GM18498 (cell line): ENCODE measurements around the gene NARS2.
A peak's percentile ranks its signal among the peaks of the same experiment; 100 is the strongest.
"Not testable (repeated sequence)": the region's sequence is repeated elsewhere in the genome, so short reads cannot be mapped to it uniquely, and the experiment has no call there.

Source experiments
- ATAC-seq: cut with Tn5 transposase; IDR thresholded peaks from one replicate; pipeline ENCODE4 v1.9.1; 2021; ENCODE audit warnings: mild to moderate bottlenecking, moderate library complexity; ENCODE audit not compliant: unreplicated experiment

Gene NARS2, protein sequence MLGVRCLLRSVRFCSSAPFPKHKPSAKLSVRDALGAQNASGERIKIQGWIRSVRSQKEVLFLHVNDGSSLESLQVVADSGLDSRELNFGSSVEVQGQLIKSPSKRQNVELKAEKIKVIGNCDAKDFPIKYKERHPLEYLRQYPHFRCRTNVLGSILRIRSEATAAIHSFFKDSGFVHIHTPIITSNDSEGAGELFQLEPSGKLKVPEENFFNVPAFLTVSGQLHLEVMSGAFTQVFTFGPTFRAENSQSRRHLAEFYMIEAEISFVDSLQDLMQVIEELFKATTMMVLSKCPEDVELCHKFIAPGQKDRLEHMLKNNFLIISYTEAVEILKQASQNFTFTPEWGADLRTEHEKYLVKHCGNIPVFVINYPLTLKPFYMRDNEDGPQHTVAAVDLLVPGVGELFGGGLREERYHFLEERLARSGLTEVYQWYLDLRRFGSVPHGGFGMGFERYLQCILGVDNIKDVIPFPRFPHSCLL

DNA sequence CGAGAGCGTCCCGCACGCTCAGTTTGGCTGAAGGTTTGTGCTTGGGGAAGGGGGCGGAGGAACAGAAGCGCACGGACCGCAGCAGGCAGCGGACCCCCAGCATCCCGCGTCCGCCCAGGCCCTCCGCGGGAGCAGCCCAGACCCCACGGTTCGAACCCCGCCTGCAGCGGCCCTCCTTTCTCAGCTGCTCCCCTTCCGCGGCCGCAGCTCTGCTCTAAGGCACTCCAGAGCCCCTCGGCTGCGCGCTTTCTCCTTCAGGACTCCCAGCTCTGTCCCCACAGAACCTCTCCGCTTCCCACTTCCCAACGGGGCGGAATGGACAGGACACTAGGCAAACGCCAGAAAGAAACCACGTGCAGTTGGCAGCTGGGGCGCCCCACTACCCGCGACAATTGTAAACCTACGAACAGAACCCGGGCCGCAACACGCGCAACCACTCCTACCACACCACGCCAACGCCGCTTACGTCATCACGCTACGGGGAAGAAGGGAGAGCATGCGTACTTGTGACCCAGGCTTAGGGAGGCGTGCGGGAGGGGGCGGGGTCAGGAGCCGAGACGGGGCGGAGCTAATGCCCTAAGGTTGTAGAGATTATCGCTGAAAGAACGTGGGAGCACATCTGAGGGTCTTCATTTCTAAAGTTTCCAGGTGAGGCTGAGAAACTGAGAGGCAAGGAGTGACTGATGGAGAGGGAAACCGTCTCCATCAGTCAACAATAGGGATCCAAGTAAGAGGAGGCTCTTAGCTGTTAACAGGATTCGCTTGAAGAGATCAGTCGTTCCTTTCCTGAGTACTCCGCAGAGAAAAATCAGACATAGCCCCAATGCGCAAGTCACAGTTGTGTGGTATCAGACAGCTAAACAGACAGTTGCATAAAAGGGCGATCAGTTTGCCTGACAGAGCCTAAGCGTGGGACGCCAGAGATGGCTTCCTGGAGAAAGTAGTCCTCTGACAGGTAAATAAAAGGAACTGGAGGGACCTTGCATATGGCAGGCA lies at the start of gene NARS2:
Gene NARS2 (minus strand): TSS at position 479 of the 996 bp plus-strand sequence. CDS start 376 bp downstream, at position 103.
- ATAC-seq, result peak; percentile 96

DNA sequence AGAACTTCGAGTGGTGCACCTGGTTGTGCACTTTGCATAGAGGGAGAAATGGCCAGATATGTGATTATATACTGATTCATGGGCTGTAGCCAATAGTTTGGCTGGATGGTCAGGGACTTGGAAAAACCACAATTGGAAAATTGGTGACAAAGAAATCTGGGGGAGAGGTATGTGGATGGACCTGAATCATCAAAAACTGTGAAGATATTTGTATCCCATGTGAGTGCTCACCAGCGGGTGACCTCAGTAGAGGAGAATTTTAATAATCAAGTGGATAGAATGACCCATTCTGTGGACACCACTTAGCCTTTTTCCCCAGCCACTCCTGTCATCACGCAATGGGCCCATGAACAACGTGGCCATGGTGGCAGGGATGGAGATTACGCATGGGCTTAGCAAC lies 48.0 kb upstream of the NARS2 start:
- ATAC-seq, result no peak

DNA sequence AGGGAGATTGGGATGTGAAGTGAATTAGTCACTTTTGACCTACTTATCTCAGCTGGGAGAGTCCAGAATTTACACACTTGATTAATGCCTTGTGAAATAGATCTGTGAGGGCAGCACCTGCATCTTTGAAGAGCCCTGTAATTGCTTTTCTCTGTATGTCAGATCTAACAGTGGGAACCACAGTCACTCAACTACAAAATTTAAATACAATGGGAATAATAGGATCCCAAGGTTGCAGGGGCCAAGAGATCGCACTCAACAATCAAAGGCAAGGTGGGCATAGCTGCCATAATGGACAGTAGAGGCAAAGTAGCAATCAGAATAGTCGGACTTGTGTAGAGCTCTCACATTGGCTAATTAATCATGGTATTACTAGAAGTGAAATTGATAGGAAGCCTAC lies 45.5 kb upstream of the NARS2 start:
- ATAC-seq, result no peak

DNA sequence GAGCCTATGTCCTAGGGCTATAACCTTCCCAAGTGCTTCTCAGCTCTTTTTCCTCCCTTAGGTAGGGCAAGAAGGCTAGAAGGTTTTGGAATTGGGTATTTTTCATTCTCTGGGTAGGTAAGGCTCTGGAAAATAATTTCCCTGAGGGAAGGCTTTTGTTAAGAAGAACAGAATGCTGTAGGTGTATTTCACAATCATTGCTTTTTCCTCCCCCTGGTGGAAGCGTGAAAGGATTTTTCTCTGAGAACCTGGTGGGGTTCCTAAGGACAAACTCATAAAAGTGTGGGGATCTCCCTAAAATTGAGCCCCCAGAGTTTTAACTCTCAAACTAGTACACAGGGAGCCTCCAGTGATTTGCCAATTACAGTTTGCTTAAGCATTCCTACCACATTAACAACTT lies 41.1 kb upstream of the NARS2 start:
- no peak for ATAC-seq

DNA sequence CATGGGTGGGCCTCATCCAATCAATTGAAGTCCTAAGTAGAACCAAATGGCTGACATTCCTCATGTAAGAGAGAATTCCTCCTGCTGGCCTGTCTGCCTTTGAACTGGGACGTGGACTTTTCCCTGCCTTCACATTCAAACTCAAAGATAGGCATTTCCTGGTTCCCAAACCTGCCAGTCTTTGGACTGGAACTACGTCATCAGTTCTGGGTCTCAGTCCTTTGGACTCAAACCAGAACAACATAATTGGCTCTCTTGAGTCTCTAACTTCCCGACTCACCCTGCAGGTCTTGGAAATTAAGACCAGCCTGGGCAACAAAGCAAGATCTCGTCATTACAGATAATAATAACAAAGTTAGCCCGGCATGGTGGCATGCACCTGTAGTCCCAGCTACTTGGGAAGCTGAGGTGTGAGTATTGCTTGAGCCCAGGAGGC lies 38.7 kb upstream of the NARS2 start:
- ATAC-seq, result no peak

DNA sequence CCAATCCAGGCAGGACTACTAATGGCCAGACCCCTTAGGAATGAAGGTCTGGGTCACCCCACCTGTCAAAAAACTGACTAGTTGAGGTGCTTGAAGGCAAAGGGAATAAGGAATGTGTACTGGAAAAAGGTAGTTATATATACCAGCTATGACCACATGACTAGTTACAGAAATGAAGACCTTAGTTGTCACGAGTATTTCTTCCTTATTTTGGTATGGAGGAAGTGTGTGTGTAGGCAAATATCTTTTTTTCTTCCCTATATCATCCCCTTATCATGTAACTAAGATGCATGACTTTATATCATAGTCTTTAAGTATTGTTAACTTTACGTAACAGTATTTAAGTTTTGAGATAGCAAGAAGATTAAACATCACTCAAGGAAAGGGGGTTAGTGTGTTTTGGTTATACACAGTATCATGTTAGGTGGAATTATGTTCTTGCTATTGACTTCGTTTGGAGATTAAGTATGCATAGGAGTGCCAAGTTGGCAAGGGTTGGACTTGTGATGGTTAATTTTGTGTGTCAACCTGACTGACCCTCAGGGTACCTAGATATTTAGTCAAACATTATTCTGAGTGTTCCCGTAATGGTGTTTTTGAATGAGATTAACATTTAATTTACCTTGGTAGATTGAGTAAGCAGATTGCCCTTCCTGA lies 38.2 kb upstream of the NARS2 start:
- no peak for ATAC-seq

DNA sequence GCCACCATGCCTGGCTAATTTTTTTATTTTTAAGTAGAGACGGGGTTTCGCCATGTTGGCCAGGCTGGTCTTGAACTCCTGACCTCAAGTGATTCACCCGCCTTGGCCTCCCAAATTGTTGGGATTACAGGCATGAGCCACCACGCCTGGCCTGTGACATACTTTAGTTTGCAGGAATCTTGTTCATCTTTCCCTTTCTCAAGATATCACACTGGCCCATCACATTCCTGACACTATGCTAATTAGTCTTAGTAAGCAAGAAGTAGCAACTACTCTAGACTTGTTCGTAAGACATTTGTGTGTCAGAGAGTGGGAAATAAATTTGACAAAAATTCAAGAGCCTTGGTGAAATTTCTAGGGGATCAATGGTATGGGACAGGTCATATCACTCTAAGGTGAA lies 34.7 kb upstream of the NARS2 start:
- not testable (repeated sequence) for ATAC-seq

DNA sequence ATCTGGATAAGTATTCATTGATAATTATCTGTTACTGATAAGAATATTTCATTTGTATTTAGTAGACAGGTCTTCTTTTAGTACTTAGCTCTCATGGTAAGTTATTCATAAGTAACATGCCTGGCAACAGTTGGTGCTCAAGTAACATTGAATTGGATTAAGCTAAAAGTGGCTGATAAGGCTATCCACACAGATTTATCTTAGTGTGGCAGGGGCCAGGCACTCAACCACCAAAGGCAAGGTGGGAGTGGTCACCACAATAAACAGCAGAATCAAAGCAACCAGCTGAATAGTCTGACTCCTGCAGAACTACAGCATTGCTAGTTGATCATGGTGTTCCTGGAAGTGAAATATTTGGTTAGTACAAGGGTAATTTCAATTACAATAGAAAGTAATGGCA lies 33.0 kb upstream of the NARS2 start:
- ATAC-seq, result no peak

DNA sequence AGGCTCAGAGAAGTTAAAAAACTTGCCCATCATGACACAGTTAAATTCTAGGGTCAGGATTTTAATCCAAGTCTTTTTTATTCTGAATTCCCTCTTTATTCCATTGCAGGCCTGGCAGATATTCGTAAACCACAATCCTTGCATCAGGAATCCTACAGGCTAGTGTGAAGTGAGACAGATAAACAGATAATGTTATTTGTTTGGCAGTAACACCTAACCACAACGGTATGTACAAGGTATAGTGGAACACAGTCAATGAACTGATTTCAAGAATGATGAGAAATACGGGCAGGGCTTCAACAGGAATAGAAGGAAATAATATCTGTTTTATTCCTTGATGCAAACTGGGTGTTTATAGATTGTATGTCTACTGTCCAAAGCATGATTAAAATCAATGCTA lies 32.0 kb upstream of the NARS2 start:
- no peak for ATAC-seq

DNA sequence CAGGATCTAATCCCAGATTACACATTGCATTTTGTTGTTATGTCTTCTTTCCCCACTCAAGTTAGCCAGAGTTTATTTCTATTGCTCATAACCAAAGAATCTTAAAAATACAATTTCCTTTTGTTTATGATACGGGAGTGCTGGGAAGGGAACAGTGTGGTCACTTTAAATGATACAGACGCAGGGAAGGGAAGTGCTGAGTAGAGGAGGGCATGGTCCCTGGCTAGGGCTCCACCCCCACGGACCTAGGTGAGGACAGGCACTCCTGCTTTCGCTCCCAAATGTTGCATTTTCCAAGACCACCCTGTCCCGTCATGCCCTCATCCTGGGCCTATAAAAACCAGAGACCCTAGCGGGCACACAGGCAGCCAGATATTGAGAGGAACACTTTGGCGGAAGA lies 30.6 kb upstream of the NARS2 start:
- ATAC-seq, result no peak

DNA sequence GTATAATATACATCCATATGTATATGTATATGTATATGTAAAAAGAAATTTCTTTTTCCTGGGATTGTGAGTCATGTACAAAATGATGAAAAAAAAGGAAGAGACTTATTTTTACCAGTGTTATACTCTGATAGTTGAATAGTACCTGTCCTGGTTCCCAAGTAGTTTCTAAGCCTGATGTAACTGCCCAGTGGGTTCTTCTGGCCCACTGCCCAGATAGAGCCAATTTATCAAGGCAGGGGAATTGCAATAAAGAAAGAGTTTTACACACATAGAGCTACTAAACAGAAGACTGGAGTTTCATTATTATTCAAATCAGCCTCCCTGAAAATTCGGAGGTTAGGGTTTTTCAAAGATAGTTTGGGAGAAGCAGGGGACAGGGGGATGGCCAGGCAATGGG lies 29.1 kb upstream of the NARS2 start:
- no peak for ATAC-seq

DNA sequence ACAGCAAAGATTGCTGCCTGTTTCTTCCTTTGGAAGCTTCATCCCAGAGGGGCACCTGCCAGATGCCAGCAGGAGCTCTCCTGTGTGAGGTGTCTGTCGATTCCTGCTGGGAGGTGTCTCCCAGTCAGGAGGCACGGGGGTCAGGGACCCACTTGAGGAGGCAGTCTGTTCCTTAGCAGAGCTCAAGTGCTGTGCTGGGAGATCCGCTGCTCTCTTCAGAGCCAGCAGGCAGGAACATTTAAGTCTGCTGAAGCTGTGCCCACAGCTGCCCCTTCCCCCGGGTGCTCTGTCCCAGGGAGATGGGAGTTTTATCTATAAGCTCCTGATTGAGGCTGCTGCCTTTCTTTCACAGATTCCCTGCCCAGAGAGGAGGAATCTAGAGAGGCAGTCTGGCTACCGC lies 28.1 kb upstream of the NARS2 start:
- not testable (repeated sequence) for ATAC-seq

DNA sequence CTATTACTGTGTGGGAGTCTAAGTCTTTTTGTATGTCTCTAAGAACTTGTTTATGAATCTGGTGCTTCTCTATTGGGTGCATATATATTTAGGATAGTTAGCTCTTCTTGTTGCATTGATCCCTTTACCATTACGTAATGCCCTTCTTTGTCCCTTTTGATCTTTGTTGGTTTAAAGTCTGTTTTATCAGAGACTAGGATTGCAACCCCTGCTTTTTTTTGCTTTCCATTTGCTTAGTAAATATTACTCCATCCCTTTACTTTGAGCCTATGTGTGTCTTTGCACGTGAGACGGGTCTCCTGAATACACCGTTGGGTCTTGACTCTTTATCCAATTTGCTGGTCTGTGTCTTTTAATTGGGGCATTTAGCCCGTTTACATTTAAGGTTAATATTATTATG lies 26.4 kb upstream of the NARS2 start:
- not testable (repeated sequence) for ATAC-seq

DNA sequence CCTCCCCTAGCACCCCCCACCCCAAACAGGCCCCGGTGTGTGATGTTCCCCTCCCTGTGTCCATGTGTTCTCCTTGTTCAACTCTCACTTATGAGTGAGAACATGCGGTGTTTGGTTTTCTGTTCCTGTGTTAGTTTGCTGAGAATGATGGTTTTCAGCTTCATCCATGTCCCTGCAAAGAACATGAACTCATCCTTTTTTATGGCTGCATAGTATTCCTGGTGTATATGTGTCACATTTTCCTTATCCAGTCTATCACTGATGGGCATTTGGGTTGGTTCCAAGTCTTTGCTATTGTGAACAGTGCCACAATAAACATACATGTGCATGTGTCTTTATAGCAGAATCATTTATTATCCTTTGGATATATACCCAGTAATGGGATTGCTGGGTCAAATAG lies 22.9 kb upstream of the NARS2 start:
- ATAC-seq, result not testable (repeated sequence)

DNA sequence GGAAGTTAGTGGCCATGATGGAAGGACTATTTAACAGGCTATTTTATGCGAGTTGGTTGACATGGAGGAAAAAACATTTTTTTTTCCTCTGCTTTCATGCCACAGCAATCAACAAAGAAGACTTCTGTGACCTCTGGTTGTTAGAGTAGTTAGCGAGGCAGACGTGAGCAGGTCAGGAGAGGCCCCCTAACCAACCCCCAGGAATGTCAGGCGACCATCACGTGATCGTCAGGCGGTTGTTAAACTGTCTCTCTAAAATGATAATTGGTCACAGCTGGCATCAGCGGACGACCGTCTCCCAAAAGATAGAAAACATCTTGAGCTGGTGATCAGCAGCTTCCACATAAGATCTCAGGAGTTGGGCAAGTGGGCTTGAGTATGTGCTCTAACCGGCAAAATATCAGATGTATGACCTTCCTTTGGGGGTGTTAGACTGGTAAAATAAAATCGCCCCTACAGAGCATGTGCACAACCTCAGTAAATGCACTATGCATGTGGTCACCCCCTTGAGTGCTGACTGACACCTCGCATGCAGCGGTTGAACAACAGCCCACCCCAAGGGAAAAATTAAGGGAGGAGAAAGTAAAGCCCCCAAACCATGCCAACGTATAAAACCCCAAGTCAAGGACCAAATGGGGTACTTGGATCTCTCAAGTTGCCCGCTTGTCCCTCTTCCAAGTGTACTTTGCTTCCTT lies 20.9 kb upstream of the NARS2 start:
- ATAC-seq, result no peak

DNA sequence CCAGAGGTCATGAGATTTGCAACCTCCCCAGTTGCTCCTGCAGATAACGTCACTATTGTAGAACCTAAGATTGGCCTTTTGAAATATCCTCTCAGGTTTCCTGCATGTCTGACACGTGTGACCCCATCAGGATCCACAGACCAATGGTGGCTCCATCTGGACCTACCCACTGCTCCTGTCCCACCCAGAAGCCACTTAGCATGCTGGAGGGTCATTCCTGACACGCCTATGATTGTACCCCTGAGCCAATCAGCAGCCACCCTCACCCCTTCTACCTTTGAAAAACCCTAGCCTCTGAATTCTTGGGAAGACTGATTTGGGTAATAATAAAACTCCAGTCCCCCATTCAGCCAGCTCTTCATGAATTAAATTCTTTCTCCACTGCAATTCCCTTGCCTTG lies 20.1 kb upstream of the NARS2 start:
- no peak for ATAC-seq

DNA sequence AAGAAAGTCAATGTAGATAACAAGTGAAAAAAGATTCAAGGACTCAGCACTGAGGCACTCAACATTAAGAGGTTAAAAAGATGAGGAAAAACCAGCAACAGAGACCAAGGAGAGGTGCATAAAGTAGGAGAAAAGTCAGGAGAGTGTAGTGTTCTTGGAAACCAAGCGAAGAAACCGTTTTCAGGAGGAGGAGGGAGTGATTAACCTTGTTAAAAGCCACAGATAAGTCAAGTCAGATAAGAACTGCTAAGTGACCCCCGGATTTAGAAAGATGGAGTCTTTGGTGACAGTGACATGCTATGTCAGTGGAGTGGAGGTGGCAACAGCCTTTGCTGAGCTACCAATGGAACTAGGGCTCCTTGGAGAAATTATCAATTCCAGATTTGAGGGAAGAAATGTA lies 13.9 kb upstream of the NARS2 start:
- no peak for ATAC-seq

DNA sequence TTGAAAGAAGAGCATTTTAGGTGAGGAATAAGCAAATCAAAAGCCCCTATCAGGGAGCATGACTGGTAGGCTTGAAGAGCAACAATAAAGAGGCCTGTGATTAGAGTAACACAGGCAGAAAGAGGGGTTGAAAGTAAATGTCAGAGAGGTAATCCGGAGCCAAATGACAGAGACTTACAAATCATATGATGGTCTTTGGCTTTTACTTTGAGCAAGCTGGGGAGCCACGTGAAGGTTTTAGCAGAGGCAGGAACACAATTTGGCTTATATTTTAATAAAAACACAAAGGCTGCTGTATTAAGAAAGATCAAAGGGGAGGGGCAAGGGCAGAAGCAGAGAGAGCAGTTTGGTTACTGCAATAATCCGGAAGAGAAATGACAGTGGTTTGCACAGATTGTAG lies 12.8 kb upstream of the NARS2 start:
- no peak for ATAC-seq

DNA sequence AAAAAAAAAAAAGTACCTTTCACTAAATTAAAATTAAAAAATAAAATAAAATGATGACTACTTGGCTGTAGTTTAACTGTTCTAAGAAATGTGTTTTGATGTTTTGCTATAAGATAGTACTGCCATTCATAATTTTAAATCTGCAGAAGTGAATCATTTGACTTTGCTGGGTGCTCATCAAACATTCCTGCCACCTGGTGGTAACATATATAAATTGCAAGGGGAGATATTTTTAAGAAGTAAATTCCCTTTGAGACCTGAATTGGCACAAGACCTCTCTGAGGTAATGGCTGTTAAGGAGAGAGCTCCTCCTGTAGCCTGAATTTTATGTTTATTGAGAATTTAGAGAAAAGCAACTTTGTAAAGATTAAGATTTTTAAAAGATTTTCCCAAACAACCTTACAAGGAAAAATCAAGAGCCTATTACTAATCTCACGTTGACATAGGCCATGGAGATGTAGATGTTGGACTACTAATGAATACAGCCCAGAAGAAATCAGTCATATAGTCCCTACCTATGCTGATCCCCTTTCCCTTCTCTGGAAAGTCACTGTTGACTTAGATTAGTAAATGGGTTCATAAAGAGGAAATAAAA lies 11.9 kb upstream of the NARS2 start:
- no peak for ATAC-seq

DNA sequence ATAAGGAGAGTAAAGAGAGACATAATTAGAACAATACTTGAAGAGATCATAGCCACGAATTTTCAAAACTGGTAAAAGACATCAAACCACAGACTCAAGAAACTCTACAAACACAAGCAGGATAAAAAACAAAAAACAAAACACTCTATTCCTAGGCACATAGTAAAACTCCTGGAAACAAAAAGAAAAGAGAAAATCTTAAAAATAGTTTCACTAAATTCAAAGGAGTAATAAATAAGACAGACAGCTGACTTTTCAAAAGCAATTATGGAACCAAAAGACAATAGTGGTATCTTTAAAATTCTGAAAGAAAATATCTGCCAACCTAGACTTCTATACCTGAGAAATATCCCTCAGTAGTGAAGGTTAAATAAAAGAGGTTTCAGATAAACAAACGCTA lies 9.2 kb upstream of the NARS2 start:
- no peak for ATAC-seq
